ENCODE data around the gene CABP1. TPM values are rescaled to one million over a fixed set of nuclear protein-coding genes. Genes with fewer than 3 reads are reported as not detected.

CABP1 gene
- total RNA-seq, 4 donors from 2014 or later = 0.81 to 3.0 (median 1.2) TPM

DNA sequence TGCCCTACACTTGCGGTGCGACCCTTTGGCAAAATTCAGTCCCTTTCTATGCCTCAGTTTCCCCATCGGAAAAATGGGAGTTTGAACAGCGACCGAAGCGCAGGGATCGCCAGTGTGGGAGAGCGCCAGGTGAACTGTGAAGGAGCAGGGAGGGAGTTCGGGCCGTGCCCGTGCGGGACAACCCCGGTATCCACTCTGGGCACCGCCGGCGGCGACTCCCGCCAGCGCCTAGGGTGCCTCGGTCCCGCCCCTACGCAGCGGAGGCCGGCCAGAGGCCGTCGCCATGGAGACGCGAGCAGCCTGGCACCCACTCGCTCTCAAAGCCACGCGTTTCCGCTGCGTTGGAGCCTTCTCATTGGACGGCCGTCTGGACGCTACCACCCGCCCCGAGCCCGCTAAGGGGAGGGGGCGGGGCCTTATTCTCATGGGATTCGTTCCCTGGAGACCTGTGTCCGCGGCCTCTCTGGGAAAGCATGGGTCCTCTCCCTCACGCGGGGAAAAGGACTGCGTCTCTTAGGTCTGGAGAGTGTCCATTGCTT, 45.8 kb downstream of the CABP1 start:
- 0% methylated on average over 13 to 19 of the region's 46 CpGs for WGBS, 2 donors (ENCODE audit: low coverage in 1 of 2)
- no peaks in the 10 kb centered on the region for H3K9me3 ChIP-seq
- ATAC-seq = peak; percentile 92

DNA sequence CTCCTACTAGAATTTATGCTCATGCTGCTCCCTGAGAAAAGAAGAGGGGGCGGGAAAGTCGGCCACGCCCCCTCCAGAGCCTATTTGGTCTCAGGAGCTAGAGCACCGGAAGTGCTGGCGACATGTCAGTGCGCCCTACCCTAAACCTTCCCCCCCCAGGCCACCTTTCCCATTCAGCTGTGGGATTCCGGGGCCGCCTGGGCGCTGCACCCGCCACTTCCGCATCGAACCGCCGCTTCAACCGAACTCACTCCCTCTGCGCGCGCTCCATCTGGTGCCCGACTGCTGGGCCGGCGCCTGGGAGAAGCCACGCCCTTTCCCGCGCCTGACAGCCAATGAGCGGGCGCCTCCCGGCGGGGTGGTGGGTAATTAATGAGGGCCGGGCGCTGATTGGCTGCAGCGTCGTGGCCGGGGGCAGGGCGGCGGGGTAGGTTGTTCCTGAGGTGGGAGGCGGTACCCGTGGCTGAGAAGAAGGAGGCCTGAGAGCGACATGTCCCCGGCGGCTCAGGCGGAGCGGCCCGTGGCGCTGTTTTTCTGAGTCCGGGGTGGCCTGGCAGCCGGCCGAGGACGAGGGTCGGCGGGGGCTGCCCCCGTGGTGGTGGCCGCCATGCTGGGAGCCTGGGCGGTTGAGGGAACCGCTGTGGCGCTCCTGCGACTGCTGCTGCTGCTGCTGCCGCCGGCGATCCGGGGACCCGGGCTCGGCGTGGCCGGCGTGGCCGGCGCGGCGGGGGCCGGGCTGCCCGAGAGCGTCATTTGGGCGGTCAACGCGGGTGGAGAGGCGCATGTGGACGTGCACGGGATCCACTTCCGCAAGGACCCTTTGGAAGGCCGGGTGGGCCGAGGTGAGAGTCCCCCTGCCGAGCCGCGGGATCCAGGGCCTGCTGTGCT, 46.5 kb downstream of the CABP1 start, which contains the start of gene MLEC:
MLEC (plus strand) TSS at position 460 of the 888 bp plus-strand sequence; CDS start at position 608, 148 bp downstream.
- peak; percentile 94 for ATAC-seq
- TF ChIP-seq POLR2A (IDR thresholded peaks at IDR 0.05) = peak; percentile 59 to 76
- TF ChIP-seq EP300 (IDR thresholded peaks at IDR 0.05) = no peak
- peak; percentile 50 for TF ChIP-seq POLR2AphosphoS5 (IDR thresholded peaks at IDR 0.05)
- TF ChIP-seq, protein P1, sequence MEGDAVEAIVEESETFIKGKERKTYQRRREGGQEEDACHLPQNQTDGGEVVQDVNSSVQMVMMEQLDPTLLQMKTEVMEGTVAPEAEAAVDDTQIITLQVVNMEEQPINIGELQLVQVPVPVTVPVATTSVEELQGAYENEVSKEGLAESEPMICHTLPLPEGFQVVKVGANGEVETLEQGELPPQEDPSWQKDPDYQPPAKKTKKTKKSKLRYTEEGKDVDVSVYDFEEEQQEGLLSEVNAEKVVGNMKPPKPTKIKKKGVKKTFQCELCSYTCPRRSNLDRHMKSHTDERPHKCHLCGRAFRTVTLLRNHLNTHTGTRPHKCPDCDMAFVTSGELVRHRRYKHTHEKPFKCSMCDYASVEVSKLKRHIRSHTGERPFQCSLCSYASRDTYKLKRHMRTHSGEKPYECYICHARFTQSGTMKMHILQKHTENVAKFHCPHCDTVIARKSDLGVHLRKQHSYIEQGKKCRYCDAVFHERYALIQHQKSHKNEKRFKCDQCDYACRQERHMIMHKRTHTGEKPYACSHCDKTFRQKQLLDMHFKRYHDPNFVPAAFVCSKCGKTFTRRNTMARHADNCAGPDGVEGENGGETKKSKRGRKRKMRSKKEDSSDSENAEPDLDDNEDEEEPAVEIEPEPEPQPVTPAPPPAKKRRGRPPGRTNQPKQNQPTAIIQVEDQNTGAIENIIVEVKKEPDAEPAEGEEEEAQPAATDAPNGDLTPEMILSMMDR (IDR thresholded peaks at IDR 0.05) = peak in 2 of 4 experiments; percentile 3 to 21
- Histone ChIP-seq H3K4me3 (peak within 1 kb of the TSS; percentile 79 to 92), H3K27me3 (no peaks in the 10 kb centered on the region), H3K27ac (peak within 1 kb of the TSS; percentile 79 to 94 (median 92)), H3K9me3 (no peaks in the 10 kb centered on the region), H3K4me1 (peaks cover 0 to 50% (median 16%) of the 10 kb centered on the region in 3 donors), H3K36me3 (no peaks in the 10 kb centered on the region)
- 0 to 20% methylated on average over 1 to 6 of the region's 84 CpGs for WGBS, 2 donors (ENCODE audit: low coverage in 1 of 2)

More for the DNA sequence above, 45.8 kb downstream of the CABP1 start:
- H3K27ac ChIP-seq = peak overlapping the region in 3 of 4 donors; percentile 91 to 94 (median 94)
- peak overlapping the region; percentile 79 to 92 for H3K4me3 ChIP-seq
- no peaks in the 10 kb centered on the region for H3K27me3 ChIP-seq
- no peaks in the 10 kb centered on the region for H3K36me3 ChIP-seq
- peaks cover 0 to 45% (median 16%) of the 10 kb centered on the region in 3 donors for H3K4me1 ChIP-seq
- TF ChIP-seq, protein P1 (IDR thresholded peaks at IDR 0.05) = no peak
- TF ChIP-seq POLR2AphosphoS5 (IDR thresholded peaks at IDR 0.05) (no peak), EP300 (IDR thresholded peaks at IDR 0.05) (no peak), POLR2A (IDR thresholded peaks at IDR 0.05) (no peak)

- peak overlapping the region; percentile 79 to 94 (median 92) for H3K27ac ChIP-seq
- H3K36me3 ChIP-seq = no peaks in the 10 kb centered on the region
- H3K4me1 ChIP-seq = peaks cover 0 to 58% (median 16%) of the 10 kb centered on the region in 3 donors
- WGBS, 2 donors (ENCODE audit: low coverage in 1 of 2) = 0% methylated on average over 12 of the region's 31 CpGs
- no peaks in the 10 kb centered on the region for H3K9me3 ChIP-seq
- no peak for ATAC-seq
- TF ChIP-seq, protein P1 (IDR thresholded peaks at IDR 0.05) = no peak
- TF ChIP-seq POLR2AphosphoS5 (IDR thresholded peaks at IDR 0.05) (no peak), POLR2A (IDR thresholded peaks at IDR 0.05) (no peak), EP300 (IDR thresholded peaks at IDR 0.05) (no peak)
- H3K4me3 ChIP-seq = peak overlapping the region; percentile 79 to 92
- H3K27me3 ChIP-seq = no peaks in the 10 kb centered on the region
Measured at GRCh38 chr12:120687578-120688289, 47.3 kb downstream of the CABP1 start.

- H3K27me3 ChIP-seq = no peaks in the 10 kb centered on the region
- H3K36me3 ChIP-seq = peaks cover 0 to 2% of the 10 kb centered on the region in 2 donors
- H3K27ac ChIP-seq = peak overlapping the region in 3 of 4 donors; percentile 91 to 94 (median 94)
- no peaks in the 10 kb centered on the region for H3K9me3 ChIP-seq
- no peak for TF ChIP-seq POLR2A (IDR thresholded peaks at IDR 0.05)
- no peak for TF ChIP-seq POLR2AphosphoS5 (IDR thresholded peaks at IDR 0.05)
- TF ChIP-seq, protein P1 (IDR thresholded peaks at IDR 0.05) = no peak
- TF ChIP-seq EP300 (IDR thresholded peaks at IDR 0.05) = no peak
- H3K4me3 ChIP-seq = peak overlapping the region; percentile 5 to 92
- peaks cover 0 to 64% (median 16%) of the 10 kb centered on the region in 3 donors for H3K4me1 ChIP-seq
- ATAC-seq = no peak
- 13 to 17% methylated on average over 2 to 4 of the region's 6 CpGs for WGBS, 2 donors (ENCODE audit: low coverage in 1 of 2)
Measured at GRCh38 chr12:120688527-120689071, 48.2 kb downstream of the CABP1 start.
